NT2/D1 (cell line): ENCODE results near the gene ZDHHC4.
A peak's percentile ranks its signal among the peaks of the same experiment; 100 is the strongest.

Source experiments
- DNase-seq: peaks from one replicate; pipeline ENCODE4 v3.0.0-alpha.2; 2011; ENCODE audit warnings: low read depth, low spot score
- H3K27me3 ChIP-seq: 2 replicates; pipeline ENCODE4 v1.6.0; 2011; ENCODE audit warnings: mild to moderate bottlenecking; ENCODE audit not compliant: insufficient read length, insufficient read depth
- H3K36me3 ChIP-seq: 2 replicates; pipeline ENCODE4 v1.6.1; 2011; ENCODE audit warnings: mild to moderate bottlenecking, low read length, mixed read lengths; ENCODE audit not compliant: insufficient read depth, insufficient read length
- H3K4me1 ChIP-seq: 2 replicates; pipeline ENCODE4 v1.5.1; 2011; ENCODE audit not compliant: insufficient read depth, insufficient read length
- H3K4me3 ChIP-seq: 2 replicates; pipeline ENCODE4 v1.5.1; 2011; ENCODE audit warnings: low read depth; ENCODE audit not compliant: insufficient read length
- H3K9ac ChIP-seq: 2 replicates; pipeline ENCODE4 v1.6.0; 2011; ENCODE audit warnings: low read depth; ENCODE audit not compliant: insufficient read length
- H3K9me3 ChIP-seq: 2 replicates; pipeline ENCODE4 v1.5.1; 2011; ENCODE audit warnings: mild to moderate bottlenecking, low read length; ENCODE audit not compliant: insufficient read depth
- SUZ12 ChIP-seq: IDR thresholded peaks from 2 replicates; pipeline ENCODE4 v1.6.1; 2011; ENCODE audit not compliant: insufficient read length, insufficient read depth; ENCODE audit errors: extremely low read depth
- YY1 ChIP-seq: IDR thresholded peaks from 2 replicates; pipeline ENCODE4 v1.6.1; 2011; ENCODE audit not compliant: insufficient read length, insufficient read depth
- ZNF274 ChIP-seq: IDR thresholded peaks from 2 replicates; pipeline ENCODE4 v1.6.1; 2011; ENCODE audit warnings: mild to moderate bottlenecking, low read depth, low read length

The ZDHHC4 gene

DNA sequence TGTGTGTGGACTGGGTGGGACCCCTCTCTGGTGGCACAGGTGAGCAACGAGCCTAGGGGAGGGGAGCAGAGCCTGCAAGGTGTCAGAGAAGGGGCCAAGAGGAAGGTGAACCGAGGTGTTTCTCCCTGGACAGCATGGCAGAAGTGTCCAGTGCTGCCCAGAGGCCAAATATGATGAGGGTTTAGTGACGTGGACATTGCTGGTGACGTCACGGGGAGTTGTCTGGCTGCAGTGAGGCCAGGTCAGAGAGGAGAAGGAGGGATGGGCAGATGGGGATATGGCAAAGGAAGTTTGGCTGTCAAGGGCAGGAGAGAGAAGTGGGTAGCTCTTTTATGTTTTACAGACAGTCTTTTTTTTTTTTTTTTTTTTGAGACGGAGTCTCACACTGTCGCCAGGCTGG is 35.6 kb downstream of the ZDHHC4 start:
- Histone ChIP-seq H3K4me1 (peaks cover 10% of the 10 kb centered on the region), H3K9ac (no peak overlapping the region), H3K9me3 (no peaks in the 10 kb centered on the region; the same call in 1 of the 2 replicates), H3K36me3 (peaks cover 13% of the 10 kb centered on the region), H3K27me3 (peaks cover 16% of the 10 kb centered on the region), H3K4me3 (no peak overlapping the region)
- TF ChIP-seq ZNF274 (no peak), YY1 (no peak), SUZ12 (no peak)
- no peak for DNase-seq

DNA sequence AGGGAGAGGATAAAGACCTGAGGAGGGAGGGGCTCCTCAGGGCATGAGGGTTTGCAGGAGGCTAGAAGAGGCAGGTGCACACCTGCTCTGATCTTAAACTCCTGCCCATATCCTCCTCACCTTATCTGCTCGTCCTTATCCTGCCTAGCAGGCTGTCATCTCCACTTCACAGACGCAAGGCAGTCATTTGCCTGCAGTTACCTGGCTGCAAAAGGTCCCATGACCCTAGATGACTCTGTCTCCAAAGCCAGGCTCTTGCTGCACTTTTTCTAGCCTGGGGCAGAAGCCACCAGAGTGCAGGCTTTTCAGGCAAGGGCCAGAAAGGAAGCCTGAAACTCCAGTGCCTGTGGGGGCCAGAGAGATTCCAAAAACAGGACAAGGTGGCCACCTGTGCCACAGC is 36.5 kb downstream of the ZDHHC4 start:
- H3K36me3 ChIP-seq = peaks cover 6% of the 10 kb centered on the region
- H3K9me3 ChIP-seq = no peaks in the 10 kb centered on the region; the same call in 1 of the 2 replicates
- no peak for DNase-seq
- H3K27me3 ChIP-seq = peaks cover 16% of the 10 kb centered on the region
- peak overlapping the region; percentile 3 for H3K9ac ChIP-seq
- no peak overlapping the region for H3K4me3 ChIP-seq
- TF ChIP-seq ZNF274 = no peak
- H3K4me1 ChIP-seq = peaks cover 7% of the 10 kb centered on the region

DNA sequence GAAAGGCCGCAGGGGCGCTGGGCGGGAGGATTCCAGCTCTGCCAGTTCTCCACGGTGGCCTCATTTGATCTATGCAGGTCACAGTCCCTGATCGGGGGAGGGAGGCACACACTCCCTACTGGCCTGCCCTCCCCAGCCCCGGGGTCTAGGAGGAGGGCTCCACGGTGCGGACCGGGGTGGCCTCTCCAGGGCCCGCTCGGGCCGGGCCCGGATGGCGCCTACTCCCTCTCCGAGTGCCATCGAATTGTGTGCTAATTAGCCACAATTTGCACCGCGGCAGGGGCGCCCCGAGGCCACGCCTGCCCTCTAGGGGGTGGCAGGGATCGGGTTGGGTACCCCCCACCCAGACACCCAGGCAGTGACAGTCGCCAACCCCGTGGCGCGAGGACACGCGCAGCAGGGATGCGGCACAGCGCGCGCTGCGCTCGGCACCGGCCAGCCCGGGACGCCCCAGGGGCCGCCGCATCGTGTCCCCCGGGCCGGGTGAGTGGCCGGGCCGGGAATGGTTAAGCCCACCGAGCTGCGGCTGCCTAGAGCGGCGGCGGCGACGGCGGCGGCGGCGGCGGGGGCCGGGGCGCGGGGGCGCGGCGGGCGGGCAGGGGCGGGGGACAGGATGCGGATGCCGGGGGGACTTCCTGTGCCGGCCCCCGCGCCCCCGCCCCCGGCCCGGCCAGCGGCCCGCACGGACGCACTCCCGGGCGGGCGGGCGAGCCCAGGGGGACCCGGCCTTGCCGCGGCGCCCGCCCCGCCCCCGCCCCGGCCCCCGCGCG is 37.9 kb downstream of the ZDHHC4 start, which contains the start of gene ZNF853:
Gene ZNF853, plus strand, starts transcription at position 658 of the 770 bp plus-strand sequence. CDS start 565 bp downstream, outside the sequence.
- TF ChIP-seq YY1 (no peak), ZNF274 (no peak), SUZ12 (no peak)

DNA sequence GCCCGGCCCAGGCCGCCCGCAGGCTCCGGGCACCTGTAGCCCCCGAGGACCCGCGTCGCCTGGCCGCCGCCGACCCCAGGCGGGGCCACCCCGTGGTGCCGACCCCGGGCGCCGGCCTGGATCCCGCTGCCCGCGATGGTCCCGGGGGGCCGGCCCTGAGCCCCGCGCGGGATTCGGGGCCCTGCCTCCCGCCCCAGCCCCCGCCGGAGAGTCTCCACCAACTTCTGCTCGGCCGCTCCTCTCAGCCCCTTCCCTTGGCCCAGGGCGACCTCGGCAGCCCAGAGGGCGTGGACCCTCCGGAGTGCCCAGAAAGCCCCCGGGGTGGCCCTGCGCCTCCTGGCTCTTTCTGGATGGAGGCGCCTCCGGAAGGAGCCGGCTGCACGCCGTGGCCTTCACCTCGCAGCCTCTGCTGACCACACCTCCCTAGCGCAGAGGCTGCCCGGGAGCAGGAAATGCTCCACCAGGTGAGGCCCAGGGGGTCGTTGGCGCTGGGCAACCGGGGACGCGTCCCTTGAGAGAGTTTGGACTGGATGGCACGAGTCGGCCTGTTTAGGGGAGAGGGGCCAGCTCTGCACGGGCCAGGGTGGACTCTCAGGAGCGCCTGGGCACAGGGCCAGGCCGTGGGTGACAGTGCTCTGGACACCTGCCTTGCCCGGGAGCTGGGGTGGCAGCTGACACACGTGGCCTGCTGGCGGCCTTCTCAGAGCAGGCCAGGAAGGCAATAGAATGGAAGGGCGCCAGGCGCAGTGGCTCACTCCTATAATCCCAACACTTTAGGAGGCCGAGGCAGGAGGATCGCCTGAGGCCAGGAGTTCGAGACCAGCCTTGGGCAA is 38.7 kb downstream of the ZDHHC4 start:
- Histone ChIP-seq H3K36me3 (no peaks in the 10 kb centered on the region), H3K4me1 (peaks cover 7% of the 10 kb centered on the region), H3K9ac (peak overlapping the region; percentile 70), H3K27me3 (peaks cover 16% of the 10 kb centered on the region), H3K9me3 (no peaks in the 10 kb centered on the region; the same call in 1 of the 2 replicates), H3K4me3 (peak overlapping the region; percentile 65)
- TF ChIP-seq YY1 = no peak
- no peak for TF ChIP-seq ZNF274
- no peak for TF ChIP-seq SUZ12
- no peak for DNase-seq

More for the DNA sequence above, 37.9 kb downstream of the ZDHHC4 start, which contains the start of gene ZNF853:
- DNase-seq = no peak
- Histone ChIP-seq H3K36me3 (no peaks in the 10 kb centered on the region), H3K4me1 (peaks cover 7% of the 10 kb centered on the region), H3K27me3 (peaks cover 16% of the 10 kb centered on the region), H3K9me3 (no peaks in the 10 kb centered on the region; the same call in 1 of the 2 replicates), H3K4me3 (peak within 1 kb of the TSS; percentile 67), H3K9ac (peak within 1 kb of the TSS; percentile 90)

DNA sequence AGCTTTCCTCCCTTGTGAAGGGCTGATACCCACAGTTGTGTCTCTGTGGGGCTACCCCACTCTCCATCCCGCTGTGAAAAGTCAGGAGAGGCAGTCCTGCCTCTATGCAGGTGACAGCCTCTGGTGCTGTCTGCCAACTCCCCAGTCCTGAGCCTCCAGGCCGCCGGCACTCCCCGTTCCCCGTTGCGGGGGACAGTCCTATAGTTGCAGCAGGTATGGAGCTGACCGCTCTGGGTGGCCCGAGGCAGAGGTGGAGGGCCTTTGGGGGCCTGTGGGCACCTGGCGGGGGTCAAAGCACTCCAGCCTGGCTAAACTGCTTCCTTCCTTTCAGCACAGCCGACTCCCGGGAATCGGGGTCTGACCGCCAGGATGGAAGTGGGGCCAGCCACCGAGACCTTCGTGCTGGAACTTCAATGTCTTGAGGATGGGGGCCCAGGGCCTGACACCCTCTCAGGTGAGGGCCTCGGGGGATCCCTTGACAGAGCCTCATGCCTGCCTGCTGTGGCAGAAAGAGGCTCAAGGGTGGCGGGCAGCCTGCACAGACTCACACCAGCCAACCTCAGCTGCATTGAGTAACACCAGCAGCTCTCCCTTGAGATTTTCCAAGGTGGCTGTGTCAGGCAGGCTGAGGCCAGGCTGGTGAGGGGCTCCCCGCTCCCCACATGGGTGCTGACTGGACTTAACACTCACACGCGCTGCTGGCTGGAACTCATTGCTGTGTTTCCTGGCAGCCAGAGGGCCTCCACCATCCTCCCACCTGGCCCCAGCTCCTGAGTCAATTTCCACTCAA is 39.8 kb downstream of the ZDHHC4 start:
- Histone ChIP-seq H3K36me3 (peaks cover 9% of the 10 kb centered on the region), H3K27me3 (peaks cover 16% of the 10 kb centered on the region), H3K4me1 (peaks cover 7% of the 10 kb centered on the region), H3K4me3 (no peak overlapping the region), H3K9me3 (no peaks in the 10 kb centered on the region), H3K9ac (no peak overlapping the region)
- no peak for DNase-seq
- no peak for TF ChIP-seq ZNF274
- no peak for TF ChIP-seq YY1
- TF ChIP-seq SUZ12 = no peak

DNA sequence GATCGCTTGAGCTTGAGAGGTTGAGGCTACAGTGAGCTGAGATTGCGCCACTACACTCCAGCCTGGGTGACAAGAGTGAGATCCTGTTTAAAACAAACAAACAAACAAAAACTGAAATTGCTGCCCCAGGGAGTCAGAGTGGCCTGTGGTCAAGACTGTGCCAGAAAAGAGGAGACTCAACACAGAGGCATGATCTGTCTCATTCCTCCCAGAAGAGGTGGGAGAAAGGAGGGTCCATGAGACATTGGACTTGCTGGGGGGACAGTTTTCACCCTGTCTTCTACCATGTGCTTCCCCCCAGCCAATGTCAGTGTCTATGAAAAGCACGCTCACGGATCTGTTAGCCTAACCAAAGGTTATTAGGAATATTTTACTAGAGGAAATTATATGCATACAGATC is 41.4 kb downstream of the ZDHHC4 start:
- H3K4me1 ChIP-seq = peaks cover 3% of the 10 kb centered on the region
- H3K27me3 ChIP-seq = peaks cover 11% of the 10 kb centered on the region
- no peaks in the 10 kb centered on the region for H3K9me3 ChIP-seq
- TF ChIP-seq SUZ12 (no peak), ZNF274 (no peak), YY1 (no peak)
- no peak overlapping the region for H3K4me3 ChIP-seq
- DNase-seq = no peak
- H3K9ac ChIP-seq = no peak overlapping the region
- peaks cover 24% of the 10 kb centered on the region for H3K36me3 ChIP-seq

DNA sequence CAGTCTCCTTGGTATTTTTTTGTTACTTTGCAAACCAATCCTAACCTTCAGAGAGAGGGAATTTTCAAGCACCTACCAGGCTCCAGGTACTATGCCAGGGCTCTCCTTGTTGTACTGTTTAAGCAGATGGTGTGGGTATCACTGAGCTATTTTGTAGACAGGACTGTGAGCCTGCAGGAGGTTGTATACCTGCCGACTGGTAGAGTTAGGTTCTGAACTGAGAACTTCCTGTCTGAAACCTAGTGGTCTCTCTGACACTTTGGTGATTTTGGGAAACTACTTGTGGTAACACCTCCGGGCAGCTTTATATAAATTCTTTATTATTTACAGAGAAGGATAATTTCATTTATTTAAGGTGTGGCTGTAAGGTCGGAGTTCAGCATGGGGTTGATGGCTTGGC is 42.7 kb downstream of the ZDHHC4 start:
- H3K27me3 ChIP-seq = peaks cover 11% of the 10 kb centered on the region
- TF ChIP-seq YY1 = no peak
- no peak for TF ChIP-seq ZNF274
- no peak for TF ChIP-seq SUZ12
- H3K9me3 ChIP-seq = no peaks in the 10 kb centered on the region
- H3K36me3 ChIP-seq = peaks cover 30% of the 10 kb centered on the region
- no peak for DNase-seq
- no peaks in the 10 kb centered on the region for H3K4me1 ChIP-seq
- no peak overlapping the region for H3K4me3 ChIP-seq
- no peak overlapping the region for H3K9ac ChIP-seq
